K562 (cell line): ENCODE results near the gene YTHDF1.

Experiments
- EHMT2 ChIP-seq: fragments of 450-650 bp; IDR thresholded peaks from 2 replicates; pipeline ENCODE4 v1.6.1; 2018; ENCODE audit warnings: antibody characterized with exemption
- ELF1 ChIP-seq: fragments of 200-800 bp; sonication (Bioruptor generic); IDR thresholded peaks from 2 replicates; pipeline ENCODE4 v1.6.1; 2016; ENCODE audit warnings: missing genetic modification characterization, missing compliant biosample characterization
- ETV6 ChIP-seq, 3 experiments: fragments of 150-350 bp in 1 of 3; sonication (generic) in 1 of 3; formaldehyde crosslinking in 1 of 3; IDR thresholded peaks; 2 replicates each; pipeline versions ENCODE4 v1.6.1 to v1.8.0; 2014 to 2022; ENCODE audit warnings: borderline replicate concordance in 2 of 3, low read depth in 2 of 3, antibody characterized with exemption in 1 of 3, low read length in 1 of 3, mild to moderate bottlenecking in 1 of 3, missing genetic modification reagents in 1 of 3
- GATAD2B ChIP-seq: fragments of 450-650 bp; IDR thresholded peaks from 2 replicates; pipeline ENCODE4 v1.6.1; 2017; ENCODE audit warnings: mild to moderate bottlenecking, borderline replicate concordance
- SRF ChIP-seq, 2 experiments: fragments of 250-450, 450-650 bp in 1 of 2; sonication (Bioruptor Pico) in 1 of 2; sonication (generic) in 1 of 2; formaldehyde crosslinking; IDR thresholded peaks; 2 replicates each; pipeline versions ENCODE4 v1.5.0 to v1.5.1; 2020 to 2022; ENCODE audit warnings: mild to moderate bottlenecking in 1 of 2, missing genetic modification reagents in 1 of 2
- TRIM24 ChIP-seq, 2 experiments: fragments of 450-650 bp; IDR thresholded peaks; 2 replicates each; pipeline ENCODE4 v1.6.1; 2016
- ZC3H4 ChIP-seq: sonication (generic); formaldehyde crosslinking; IDR thresholded peaks from 2 replicates; pipeline ENCODE4 v1.9.0; 2021; ENCODE audit warnings: missing genetic modification reagents, borderline replicate concordance
- TF ChIP-seq, protein P1 (sequence below): fragments of 250-450 bp; sonication (Bioruptor Pico); IDR thresholded peaks from 2 replicates; pipeline ENCODE4 v1.8.0; 2022; ENCODE audit warnings: moderate library complexity, mild to moderate bottlenecking, inconsistent platforms
- TF ChIP-seq, protein P2 (sequence below), 3 experiments: IDR thresholded peaks in 2 of 3; conservative IDR thresholded peaks in 1 of 3; 2 replicates each; pipeline ENCODE4 v1.5.1; 2011 to 2012; ENCODE audit warnings: low read length in 3 of 3, mild to moderate bottlenecking in 3 of 3, control low read depth in 2 of 3, improper control_type of control experiment in 1 of 3, inconsistent platforms in 1 of 3, low read depth in 1 of 3, mixed read lengths in 1 of 3, moderate library complexity in 1 of 3; ENCODE audit not compliant: insufficient read depth in 2 of 3
- TF ChIP-seq, protein P3 (sequence below): sonication (generic); formaldehyde crosslinking; IDR thresholded peaks from 2 replicates; pipeline ENCODE4 v1.8.1; 2023; ENCODE audit warnings: mild to moderate bottlenecking, missing genetic modification reagents, moderate library complexity
- TF ChIP-seq, protein P4 (sequence below): fragments of 200-600 bp; sonication (generic); IDR thresholded peaks from one replicate; pipeline ENCODE4 v1.6.1; 2012; ENCODE audit warnings: mild to moderate bottlenecking, low read depth, low read length, inconsistent platforms

DNA sequence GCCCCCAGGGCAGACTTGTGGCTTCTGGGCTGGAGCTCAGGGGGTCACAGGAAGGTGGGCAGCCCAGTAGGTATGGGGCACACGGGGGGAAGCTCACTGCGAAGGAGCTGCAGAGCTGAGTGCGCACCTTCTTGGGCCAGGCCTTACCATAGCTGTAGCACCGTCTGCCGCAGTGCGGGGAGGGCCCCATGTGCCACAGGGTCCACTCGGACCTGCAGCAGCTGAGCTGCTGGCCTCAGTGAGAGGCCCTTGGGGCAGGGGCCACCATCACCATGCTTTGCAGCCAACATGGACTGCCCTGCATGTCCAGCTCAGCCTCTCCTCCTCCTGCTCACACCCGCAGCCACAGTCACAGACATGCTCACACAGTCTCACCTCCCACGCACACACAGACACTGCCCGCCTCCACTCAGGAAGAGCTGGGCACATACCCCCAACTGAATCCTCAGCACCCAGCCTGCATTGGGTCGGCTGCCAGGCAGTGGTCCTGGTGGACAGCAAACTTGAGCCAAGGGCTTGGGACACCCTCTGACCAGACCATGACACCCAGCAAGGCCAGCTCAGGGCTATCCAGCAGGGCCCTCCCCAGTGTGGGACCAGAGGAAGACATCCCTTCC lies 35.3 kb downstream of the YTHDF1 start:
- TF ChIP-seq TRIM24 (IDR thresholded peaks at IDR 0.05) (no peak), ETV6 (IDR thresholded peaks at IDR 0.05; ENCODE audit: borderline replicate concordance in 1 of 2, low read depth in 2 of 2, low read length in 1 of 2) (no peak), ETV6 (CRISPR knock-in tag; IDR thresholded peaks at IDR 0.05; ENCODE audit: borderline replicate concordance) (no peak), SRF (CRISPR knock-in tag; IDR thresholded peaks at IDR 0.05) (no peak), EHMT2 (no peak), ELF1 (no peak), GATAD2B (no peak), ZC3H4 (no peak)
- TF ChIP-seq, protein P1, sequence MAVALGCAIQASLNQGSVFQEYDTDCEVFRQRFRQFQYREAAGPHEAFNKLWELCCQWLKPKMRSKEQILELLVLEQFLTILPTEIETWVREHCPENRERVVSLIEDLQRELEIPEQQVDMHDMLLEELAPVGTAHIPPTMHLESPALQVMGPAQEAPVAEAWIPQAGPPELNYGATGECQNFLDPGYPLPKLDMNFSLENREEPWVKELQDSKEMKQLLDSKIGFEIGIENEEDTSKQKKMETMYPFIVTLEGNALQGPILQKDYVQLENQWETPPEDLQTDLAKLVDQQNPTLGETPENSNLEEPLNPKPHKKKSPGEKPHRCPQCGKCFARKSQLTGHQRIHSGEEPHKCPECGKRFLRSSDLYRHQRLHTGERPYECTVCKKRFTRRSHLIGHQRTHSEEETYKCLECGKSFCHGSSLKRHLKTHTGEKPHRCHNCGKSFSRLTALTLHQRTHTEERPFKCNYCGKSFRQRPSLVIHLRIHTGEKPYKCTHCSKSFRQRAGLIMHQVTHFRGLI: no peak
- TF ChIP-seq, protein P2, sequence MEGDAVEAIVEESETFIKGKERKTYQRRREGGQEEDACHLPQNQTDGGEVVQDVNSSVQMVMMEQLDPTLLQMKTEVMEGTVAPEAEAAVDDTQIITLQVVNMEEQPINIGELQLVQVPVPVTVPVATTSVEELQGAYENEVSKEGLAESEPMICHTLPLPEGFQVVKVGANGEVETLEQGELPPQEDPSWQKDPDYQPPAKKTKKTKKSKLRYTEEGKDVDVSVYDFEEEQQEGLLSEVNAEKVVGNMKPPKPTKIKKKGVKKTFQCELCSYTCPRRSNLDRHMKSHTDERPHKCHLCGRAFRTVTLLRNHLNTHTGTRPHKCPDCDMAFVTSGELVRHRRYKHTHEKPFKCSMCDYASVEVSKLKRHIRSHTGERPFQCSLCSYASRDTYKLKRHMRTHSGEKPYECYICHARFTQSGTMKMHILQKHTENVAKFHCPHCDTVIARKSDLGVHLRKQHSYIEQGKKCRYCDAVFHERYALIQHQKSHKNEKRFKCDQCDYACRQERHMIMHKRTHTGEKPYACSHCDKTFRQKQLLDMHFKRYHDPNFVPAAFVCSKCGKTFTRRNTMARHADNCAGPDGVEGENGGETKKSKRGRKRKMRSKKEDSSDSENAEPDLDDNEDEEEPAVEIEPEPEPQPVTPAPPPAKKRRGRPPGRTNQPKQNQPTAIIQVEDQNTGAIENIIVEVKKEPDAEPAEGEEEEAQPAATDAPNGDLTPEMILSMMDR (IDR thresholded peaks at IDR 0.05 in 2 of 3, conservative IDR thresholded peaks at IDR 0.05 in 1 of 3; ENCODE audit: insufficient read depth in 2 of 3, low read depth in 1 of 3, low read length in 3 of 3): no peak
- TF ChIP-seq, protein P3, sequence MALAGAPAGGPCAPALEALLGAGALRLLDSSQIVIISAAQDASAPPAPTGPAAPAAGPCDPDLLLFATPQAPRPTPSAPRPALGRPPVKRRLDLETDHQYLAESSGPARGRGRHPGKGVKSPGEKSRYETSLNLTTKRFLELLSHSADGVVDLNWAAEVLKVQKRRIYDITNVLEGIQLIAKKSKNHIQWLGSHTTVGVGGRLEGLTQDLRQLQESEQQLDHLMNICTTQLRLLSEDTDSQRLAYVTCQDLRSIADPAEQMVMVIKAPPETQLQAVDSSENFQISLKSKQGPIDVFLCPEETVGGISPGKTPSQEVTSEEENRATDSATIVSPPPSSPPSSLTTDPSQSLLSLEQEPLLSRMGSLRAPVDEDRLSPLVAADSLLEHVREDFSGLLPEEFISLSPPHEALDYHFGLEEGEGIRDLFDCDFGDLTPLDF (CRISPR knock-in tag): no peak
- TF ChIP-seq, protein P4, sequence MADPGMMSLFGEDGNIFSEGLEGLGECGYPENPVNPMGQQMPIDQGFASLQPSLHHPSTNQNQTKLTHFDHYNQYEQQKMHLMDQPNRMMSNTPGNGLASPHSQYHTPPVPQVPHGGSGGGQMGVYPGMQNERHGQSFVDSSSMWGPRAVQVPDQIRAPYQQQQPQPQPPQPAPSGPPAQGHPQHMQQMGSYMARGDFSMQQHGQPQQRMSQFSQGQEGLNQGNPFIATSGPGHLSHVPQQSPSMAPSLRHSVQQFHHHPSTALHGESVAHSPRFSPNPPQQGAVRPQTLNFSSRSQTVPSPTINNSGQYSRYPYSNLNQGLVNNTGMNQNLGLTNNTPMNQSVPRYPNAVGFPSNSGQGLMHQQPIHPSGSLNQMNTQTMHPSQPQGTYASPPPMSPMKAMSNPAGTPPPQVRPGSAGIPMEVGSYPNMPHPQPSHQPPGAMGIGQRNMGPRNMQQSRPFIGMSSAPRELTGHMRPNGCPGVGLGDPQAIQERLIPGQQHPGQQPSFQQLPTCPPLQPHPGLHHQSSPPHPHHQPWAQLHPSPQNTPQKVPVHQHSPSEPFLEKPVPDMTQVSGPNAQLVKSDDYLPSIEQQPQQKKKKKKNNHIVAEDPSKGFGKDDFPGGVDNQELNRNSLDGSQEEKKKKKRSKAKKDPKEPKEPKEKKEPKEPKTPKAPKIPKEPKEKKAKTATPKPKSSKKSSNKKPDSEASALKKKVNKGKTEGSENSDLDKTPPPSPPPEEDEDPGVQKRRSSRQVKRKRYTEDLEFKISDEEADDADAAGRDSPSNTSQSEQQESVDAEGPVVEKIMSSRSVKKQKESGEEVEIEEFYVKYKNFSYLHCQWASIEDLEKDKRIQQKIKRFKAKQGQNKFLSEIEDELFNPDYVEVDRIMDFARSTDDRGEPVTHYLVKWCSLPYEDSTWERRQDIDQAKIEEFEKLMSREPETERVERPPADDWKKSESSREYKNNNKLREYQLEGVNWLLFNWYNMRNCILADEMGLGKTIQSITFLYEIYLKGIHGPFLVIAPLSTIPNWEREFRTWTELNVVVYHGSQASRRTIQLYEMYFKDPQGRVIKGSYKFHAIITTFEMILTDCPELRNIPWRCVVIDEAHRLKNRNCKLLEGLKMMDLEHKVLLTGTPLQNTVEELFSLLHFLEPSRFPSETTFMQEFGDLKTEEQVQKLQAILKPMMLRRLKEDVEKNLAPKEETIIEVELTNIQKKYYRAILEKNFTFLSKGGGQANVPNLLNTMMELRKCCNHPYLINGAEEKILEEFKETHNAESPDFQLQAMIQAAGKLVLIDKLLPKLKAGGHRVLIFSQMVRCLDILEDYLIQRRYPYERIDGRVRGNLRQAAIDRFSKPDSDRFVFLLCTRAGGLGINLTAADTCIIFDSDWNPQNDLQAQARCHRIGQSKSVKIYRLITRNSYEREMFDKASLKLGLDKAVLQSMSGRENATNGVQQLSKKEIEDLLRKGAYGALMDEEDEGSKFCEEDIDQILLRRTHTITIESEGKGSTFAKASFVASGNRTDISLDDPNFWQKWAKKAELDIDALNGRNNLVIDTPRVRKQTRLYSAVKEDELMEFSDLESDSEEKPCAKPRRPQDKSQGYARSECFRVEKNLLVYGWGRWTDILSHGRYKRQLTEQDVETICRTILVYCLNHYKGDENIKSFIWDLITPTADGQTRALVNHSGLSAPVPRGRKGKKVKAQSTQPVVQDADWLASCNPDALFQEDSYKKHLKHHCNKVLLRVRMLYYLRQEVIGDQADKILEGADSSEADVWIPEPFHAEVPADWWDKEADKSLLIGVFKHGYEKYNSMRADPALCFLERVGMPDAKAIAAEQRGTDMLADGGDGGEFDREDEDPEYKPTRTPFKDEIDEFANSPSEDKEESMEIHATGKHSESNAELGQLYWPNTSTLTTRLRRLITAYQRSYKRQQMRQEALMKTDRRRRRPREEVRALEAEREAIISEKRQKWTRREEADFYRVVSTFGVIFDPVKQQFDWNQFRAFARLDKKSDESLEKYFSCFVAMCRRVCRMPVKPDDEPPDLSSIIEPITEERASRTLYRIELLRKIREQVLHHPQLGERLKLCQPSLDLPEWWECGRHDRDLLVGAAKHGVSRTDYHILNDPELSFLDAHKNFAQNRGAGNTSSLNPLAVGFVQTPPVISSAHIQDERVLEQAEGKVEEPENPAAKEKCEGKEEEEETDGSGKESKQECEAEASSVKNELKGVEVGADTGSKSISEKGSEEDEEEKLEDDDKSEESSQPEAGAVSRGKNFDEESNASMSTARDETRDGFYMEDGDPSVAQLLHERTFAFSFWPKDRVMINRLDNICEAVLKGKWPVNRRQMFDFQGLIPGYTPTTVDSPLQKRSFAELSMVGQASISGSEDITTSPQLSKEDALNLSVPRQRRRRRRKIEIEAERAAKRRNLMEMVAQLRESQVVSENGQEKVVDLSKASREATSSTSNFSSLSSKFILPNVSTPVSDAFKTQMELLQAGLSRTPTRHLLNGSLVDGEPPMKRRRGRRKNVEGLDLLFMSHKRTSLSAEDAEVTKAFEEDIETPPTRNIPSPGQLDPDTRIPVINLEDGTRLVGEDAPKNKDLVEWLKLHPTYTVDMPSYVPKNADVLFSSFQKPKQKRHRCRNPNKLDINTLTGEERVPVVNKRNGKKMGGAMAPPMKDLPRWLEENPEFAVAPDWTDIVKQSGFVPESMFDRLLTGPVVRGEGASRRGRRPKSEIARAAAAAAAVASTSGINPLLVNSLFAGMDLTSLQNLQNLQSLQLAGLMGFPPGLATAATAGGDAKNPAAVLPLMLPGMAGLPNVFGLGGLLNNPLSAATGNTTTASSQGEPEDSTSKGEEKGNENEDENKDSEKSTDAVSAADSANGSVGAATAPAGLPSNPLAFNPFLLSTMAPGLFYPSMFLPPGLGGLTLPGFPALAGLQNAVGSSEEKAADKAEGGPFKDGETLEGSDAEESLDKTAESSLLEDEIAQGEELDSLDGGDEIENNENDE: no peak
